GM18951 (cell line): ENCODE measurements around the gene TRIM27.

Source experiments
- POLR2A ChIP-seq: IDR thresholded peaks from 4 replicates; pipeline ENCODE4 v1.6.1; 2011; ENCODE audit warnings: mild to moderate bottlenecking; ENCODE audit not compliant: insufficient read length, insufficient read depth; ENCODE audit errors: extremely low read depth
- in situ Hi-C: fragments of 300-500 bp; cut with MboI; formaldehyde crosslinking; loops from one replicate; pipeline ENCODE4 v1.12.0; 2022; ENCODE audit warnings: low sequenced_read_pairs, mixed read lengths, inconsistent platforms; ENCODE audit not compliant: unreplicated experiment

Gene TRIM27

DNA sequence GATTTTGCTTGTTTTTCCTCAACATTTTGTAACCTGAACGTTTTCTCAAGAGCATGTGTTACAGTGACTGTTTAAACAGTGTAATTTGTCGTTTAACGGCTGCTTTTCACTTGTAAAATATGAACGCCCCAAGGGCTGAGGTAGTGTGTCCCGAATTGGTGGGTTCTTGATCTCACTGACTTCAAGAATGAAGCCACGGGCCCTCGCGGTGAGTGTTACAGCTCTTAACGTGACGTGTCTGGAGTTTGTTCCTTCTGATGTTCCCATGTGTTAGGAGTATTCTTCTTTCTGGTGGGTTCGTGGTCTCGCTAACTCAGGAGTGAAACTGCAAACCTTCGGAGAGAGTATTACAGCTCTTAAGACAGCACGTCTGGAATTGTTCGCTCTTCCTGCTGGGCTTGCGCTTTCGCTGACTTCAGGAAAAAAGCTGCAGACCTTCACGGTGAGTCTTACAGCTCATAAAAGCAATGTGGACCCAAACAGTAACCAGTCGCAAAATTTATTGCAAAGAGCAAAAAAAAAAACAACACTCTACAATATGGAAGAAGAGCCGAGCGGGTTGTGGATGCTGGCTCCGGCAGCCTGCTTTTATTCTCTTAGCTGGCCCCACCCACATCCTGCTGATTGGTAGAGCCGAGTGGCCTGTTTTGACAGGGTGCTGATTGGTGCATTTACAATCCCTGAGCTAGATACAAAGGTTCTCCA lies 25.1 kb upstream of the TRIM27 start:
- no peak for TF ChIP-seq POLR2A
- in situ Hi-C loops, result no loop called here

DNA sequence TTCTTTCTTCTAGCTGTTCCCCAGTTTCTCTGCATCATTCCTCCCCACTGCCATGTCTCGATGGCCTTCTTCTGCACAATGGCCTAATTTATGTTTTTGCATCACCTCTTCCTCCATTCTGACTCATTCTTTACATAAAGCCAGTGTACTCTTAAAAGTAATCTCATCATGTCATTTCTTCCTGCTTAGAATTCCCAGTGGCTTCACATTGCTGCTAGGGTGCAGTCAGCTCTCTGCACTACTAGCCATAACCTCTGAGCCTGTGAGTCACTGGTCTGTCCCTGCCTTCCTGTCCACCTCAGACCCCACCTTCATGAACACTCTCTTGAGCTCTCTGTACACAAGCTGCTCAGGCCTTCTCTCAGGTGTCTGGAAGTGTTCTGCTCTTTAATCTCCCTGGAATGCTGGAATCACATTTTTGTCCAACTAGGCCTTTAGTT lies 24.1 kb upstream of the TRIM27 start:
- no peak for TF ChIP-seq POLR2A

DNA sequence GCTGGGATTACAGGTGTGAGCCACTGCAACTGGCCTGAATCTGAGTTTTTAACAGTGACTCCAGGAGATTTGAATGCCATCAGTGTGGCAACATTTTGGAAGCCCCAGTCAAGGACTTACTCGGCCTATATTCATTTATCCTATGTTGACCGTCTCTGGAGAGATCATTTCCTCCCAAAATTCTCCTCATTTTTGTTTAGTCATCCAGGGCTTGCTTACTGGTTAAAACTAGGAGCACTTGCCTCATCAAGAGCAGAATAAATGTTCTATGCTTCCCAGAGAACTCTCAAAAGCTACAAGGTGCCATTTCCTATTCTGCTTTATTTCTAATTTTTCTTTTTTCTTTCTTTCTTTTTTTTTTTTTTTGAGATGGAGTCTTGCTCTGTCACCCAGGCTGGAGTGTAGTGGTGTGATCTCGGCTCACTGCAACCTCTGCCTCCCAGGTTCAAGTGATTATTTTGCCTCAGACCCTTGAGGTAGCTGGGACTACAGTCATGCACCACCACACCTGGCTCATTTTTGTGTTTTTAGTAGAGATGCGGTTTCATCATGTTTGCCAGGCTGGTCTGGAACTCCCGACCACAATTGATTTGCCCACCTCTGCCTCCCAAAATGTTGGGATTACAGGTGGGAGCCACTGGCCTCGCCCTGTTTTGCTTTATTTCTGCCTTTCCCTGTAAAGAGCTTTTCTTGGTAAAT lies 23.4 kb upstream of the TRIM27 start:
- TF ChIP-seq POLR2A, result no peak
- in situ Hi-C loops, result no loop called here

More for the DNA sequence above, 24.1 kb upstream of the TRIM27 start:
- in situ Hi-C loops, result no loop called here

DNA sequence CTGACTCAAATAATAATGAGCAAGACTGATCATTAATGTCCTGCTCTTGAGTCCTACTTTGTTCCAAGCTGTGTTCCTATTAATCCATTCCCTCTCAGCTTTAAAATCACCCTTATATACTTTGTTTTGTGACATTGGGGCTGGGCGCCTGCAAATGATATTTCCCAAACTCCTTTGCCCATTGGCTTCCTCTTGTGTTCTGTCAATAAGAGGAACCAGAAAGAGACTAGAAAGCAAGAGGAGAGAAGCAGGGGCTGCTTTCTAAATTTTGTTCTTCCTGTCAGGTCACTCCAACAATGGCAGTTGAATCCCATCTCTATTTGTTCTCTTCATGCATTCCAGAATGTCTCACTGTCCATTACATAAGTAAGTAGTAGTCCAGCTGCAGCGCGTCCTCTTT lies 21.6 kb upstream of the TRIM27 start:
- TF ChIP-seq POLR2A, result no peak
- in situ Hi-C loops, result no loop called here

DNA sequence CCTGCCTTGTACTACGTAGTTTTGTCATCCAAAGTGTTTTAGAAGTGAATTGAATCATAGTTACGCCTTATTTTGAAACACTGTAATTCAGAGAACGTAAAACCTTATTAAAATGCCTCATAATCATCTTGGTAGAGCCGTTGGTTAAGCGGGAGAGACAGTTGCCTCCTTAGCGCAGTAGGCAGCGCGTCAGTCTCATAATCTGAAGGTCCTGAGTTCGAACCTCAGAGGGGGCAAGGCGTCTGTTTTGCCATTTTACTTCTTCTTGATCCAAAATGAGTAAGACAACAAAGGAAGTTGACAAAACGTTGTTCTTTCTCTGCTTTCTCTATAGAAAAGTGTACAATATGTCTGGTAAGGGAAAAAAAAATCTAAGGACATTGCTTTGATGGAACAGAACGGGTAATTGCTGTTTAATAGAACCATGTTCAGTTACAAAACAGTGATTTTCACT lies 20.7 kb upstream of the TRIM27 start:
- in situ Hi-C loops, result no loop called here
- no peak for TF ChIP-seq POLR2A

DNA sequence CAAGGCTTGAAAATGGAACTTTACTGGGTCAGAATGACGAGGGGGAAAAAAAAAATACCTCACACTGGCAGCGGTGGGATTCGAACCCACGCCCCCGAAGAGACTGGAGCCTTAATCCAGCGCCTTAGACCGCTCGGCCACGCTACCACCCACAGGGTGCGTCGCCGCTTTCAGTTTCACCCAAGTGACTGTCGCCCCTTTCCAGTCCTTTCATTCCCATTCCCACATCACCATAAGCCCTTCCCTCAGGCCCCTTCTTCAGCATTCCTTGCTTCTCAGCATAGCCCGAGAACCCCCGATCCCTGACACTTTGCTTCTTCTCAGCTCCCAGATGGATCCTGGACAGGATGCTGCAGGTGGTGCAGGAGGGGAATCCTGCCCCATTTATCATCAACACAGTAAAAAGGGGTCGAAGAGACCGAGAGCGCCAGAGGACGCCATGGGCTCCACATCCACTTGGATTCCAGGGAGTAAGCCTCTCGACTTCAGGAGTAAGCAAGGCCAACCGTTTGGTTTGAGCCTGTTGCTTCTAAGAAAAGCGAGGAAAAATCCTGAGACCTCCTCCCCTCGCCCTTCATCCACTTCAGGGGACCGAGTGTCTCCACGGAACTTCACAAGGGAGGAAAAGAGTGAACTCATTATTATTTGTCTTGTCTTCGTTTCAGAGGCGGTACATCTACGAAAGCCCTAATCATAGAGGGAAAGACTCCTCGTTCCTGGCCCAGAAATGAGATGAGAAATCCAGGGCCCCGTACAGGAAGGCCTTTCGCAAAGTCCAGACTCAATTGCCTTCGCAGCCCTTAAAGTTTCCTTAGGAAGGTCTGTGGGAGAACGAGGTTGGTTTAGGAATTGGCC lies 20.0 kb upstream of the TRIM27 start:
- in situ Hi-C loops, result no loop called here
- no peak for TF ChIP-seq POLR2A

DNA sequence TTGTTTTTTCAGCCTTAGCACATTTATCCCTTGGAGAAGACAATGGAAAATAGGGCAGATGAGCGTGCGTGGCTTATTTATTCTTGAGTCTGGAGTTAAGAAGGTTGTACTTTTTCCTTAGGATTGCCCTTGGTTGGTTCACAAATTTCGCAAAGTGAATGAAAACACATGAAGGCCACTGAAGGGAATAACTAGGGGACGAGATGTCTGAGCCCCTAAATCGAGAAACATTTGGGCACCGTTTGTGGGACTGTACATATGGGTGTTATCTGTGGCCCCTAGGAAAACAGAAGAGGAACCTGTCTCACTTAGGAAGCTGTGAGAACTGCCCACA lies 19.4 kb upstream of the TRIM27 start:
- no peak for TF ChIP-seq POLR2A
- in situ Hi-C loops, result no loop called here

DNA sequence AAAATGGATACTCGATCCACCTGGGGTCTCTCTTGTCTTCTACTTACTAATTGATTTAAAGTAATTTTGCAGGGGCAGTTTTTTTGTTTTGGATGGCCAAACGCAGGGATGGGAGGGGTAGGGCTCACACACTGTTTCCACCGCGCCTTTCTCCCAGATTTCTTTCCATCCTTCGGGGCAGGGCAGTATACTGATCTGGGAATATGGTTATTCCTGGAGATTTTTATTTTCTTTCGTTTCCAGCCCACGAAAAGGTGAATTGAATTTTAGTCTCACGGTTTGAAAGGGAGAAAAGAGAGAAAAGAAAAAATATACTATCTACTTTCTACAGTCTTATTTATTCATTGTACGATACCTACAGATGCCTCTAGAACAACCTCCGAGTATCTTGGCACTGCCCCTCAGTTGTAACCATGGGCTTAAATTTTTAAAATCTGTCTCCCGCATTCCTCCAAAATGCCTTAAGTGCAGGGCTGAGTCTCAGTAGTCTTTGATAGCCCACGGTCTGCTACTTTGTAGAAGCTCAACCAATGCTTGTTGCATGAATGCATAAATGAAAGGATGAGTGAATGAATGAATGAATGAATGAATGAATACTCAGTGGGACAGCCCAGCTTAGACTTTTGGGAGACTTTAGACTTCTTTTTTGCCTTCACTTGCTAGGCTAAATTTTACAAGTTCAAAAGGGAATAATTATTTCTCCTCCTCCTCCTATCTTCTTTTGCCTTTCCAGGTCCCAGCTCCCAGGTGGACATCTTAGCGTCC lies 18.1 kb upstream of the TRIM27 start:
- no peak for TF ChIP-seq POLR2A
- in situ Hi-C loops, result no loop called here

DNA sequence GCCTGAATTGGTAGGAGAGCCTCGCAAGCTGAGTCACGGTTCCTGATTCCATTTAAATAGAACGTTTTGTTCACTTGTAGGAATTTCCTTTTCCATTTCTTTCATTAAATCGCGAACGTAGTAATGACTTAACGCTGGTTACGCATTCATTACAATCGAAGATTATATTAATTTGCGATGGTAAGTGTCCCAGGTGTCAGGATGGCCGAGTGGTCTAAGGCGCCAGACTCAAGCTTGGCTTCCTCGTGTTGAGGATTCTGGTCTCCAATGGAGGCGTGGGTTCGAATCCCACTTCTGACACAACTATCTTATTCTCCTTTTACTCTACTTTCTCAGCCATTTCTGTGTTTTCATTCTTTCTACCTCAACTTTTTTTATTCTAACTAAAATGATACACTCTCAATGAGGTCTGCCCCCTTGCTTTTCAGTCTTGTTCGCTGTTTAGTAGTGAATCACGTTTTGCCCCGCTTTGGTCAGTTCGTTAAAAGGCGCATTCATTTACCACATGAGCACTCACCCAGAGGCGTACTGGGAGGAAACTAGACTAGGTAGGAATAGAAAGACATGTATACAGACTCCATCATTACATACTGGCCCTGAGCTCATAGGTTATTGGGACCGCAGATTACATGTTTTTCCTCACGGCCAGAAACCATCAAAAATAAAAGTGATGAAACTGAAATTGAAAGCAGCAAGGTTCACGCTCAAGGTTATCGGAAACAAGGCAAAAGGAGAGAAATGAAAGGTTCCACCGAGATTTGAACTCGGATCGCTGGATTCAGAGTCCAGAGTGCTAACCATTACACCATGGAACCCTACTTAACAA lies 17.3 kb upstream of the TRIM27 start:
- in situ Hi-C loops, result no loop called here
- no peak for TF ChIP-seq POLR2A

DNA sequence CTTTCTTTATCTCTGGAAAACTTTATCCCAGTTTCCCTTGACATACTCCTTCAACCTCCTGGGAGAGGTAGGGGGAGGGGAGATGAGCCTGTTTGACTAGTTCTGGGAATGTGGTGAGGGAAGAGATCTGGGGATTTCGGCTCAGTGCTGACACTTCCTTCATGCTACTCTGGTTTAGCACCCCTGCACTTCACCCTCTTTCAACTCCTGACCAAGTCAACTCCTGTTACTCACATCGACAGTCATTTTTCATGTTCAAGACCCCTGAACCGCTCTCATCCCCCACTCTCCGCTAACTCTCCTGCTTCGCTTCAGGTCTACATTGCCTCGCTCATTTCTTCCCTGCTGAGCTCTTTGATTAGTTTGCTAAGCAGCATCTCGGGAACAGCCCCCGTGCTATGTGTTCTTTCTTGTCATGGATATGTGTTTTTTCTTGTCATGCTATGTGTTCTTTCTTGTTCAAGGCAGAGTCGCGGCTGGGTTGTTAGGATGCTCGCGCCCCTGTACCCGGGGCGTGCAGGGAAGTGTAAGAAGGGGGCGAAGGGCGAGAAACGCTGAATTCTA lies 16.6 kb upstream of the TRIM27 start:
- in situ Hi-C loops, result no loop called here
- no peak for TF ChIP-seq POLR2A

DNA sequence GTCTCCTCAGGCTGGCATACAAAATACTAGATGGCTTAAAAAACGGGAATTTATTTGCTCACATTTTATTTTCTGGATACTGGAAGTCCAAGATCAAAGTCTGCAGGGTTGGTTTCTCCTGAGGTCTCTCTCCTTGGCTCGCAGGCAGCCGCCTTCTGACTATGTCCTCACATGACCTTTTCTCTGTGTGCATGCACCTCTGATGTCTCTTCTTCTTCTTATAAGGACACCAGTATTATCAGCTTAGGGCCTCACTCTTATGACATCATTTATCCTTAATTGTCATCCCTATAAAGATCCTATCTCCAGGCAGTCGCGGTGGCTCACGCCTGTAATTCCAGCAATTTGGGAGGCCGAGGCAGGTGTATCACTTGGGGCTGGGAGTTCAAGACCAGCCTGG lies 9.3 kb upstream of the TRIM27 start:
- in situ Hi-C loops, result no loop called here
- TF ChIP-seq POLR2A, result no peak
